ENCODE data around the gene COMMD1.

COMMD1 gene

DNA sequence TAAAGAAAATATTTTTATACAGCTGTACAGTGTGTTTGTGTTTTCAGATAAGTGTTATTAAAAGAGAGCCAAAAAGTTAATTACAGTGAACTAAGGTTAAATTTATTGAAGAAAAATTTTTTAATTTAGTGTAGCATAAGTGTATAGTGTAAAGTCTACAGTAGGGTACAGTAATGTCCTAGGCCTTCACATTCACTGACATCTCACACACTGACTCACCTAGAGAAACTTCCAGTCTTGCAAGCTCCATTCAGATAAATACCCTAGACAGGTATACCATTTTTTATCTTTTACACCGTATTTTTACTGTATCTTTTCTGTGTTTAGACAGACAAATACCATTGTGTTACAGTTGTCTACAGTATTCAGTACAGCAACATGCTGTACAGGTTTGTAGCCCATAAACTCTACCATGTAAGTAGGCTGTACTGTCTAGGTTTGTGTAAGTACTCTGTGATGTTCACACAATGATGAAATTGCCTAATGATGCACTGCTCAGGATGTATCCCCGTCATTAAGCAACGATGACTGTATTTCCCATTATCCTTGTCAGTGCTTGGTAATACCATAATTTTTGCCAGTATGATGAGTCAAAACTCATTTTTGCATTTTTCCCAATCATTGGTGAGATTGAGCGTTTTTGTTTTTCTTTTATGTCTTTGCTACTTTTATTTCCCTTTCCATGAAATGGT, 242.3 kb downstream of the COMMD1 start:
- no peaks in the 10 kb centered on the region for H3K9me3 ChIP-seq (ENCODE audit: insufficient read depth, low read length, severe bottlenecking)
- no peak overlapping the region for H3K4me3 ChIP-seq (ENCODE audit: low read depth in 1 of 2, low read length in 2 of 2)
- DNase-seq (no peak), ATAC-seq (ENCODE audit: insufficient read depth, low read depth) (no peak)
- no peaks in the 10 kb centered on the region for H3K4me1 ChIP-seq (ENCODE audit: insufficient read depth, low read length)
- no peak overlapping the region for H3K4me2 ChIP-seq (ENCODE audit: insufficient read depth, low read length)
- no peak overlapping the region for H3K9ac ChIP-seq (ENCODE audit: low read depth, low read length)
- no peaks in the 10 kb centered on the region for H3K36me3 ChIP-seq (ENCODE audit: insufficient read depth, low read length)
- H3K27me3 ChIP-seq (ENCODE audit: insufficient read depth, low read length, poor library complexity), result no peaks in the 10 kb centered on the region
- H3K79me2 ChIP-seq (ENCODE audit: insufficient read depth, low read length), result no peaks in the 10 kb centered on the region
- H3K27ac ChIP-seq (ENCODE audit: low read length), result no peak overlapping the region
- TF ChIP-seq EZH2 (IDR thresholded peaks at IDR 0.05; ENCODE audit: borderline replicate concordance, low read depth, low read length, severe bottlenecking), result no peak
- TF ChIP-seq, protein P1, sequence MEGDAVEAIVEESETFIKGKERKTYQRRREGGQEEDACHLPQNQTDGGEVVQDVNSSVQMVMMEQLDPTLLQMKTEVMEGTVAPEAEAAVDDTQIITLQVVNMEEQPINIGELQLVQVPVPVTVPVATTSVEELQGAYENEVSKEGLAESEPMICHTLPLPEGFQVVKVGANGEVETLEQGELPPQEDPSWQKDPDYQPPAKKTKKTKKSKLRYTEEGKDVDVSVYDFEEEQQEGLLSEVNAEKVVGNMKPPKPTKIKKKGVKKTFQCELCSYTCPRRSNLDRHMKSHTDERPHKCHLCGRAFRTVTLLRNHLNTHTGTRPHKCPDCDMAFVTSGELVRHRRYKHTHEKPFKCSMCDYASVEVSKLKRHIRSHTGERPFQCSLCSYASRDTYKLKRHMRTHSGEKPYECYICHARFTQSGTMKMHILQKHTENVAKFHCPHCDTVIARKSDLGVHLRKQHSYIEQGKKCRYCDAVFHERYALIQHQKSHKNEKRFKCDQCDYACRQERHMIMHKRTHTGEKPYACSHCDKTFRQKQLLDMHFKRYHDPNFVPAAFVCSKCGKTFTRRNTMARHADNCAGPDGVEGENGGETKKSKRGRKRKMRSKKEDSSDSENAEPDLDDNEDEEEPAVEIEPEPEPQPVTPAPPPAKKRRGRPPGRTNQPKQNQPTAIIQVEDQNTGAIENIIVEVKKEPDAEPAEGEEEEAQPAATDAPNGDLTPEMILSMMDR (IDR thresholded peaks at IDR 0.05; ENCODE audit: borderline replicate concordance, extremely low read depth, low read length, poor library complexity, severe bottlenecking), result no peak
- no peak overlapping the region for H2AFZ ChIP-seq (ENCODE audit: low read depth, low read length)
- H4K20me1 ChIP-seq (ENCODE audit: insufficient read depth, low read length), result no peaks in the 10 kb centered on the region; the same call in 1 of the 2 replicates

DNA sequence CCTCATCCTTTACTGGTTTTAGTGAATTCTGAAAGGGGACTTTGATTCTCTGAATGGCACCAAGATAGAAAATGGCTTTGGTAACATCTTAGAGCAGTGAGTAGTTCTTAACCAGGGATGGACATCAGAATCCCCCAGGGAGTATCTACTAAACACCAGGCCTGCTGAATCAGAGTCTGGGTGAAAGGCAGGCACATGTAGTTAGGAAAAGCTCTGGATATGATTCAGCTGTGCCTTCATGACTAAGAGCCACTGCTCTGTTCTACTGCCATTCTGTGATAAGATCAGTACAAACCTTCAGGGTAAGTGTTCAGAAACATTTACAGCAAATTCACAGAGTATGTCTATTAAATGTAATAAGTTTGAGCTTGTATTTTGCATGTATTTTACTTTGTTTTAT, 244.2 kb downstream of the COMMD1 start:
- H3K4me3 ChIP-seq (ENCODE audit: low read depth in 1 of 2, low read length in 2 of 2), result no peak overlapping the region
- H3K4me1 ChIP-seq (ENCODE audit: insufficient read depth, low read length), result no peaks in the 10 kb centered on the region
- H3K9me3 ChIP-seq (ENCODE audit: insufficient read depth, low read length, severe bottlenecking), result no peaks in the 10 kb centered on the region
- ATAC-seq (ENCODE audit: insufficient read depth, low read depth), result no peak
- no peaks in the 10 kb centered on the region for H3K79me2 ChIP-seq (ENCODE audit: insufficient read depth, low read length)
- H3K27ac ChIP-seq (ENCODE audit: low read length), result no peak overlapping the region
- H4K20me1 ChIP-seq (ENCODE audit: insufficient read depth, low read length), result no peaks in the 10 kb centered on the region
- DNase-seq, result no peak
- H3K27me3 ChIP-seq (ENCODE audit: insufficient read depth, low read length, poor library complexity), result no peaks in the 10 kb centered on the region
- no peak overlapping the region for H2AFZ ChIP-seq (ENCODE audit: low read depth, low read length)
- no peak overlapping the region for H3K9ac ChIP-seq (ENCODE audit: low read depth, low read length)
- no peaks in the 10 kb centered on the region for H3K36me3 ChIP-seq (ENCODE audit: insufficient read depth, low read length)
- no peak overlapping the region for H3K4me2 ChIP-seq (ENCODE audit: insufficient read depth, low read length)
- TF ChIP-seq EZH2 (IDR thresholded peaks at IDR 0.05; ENCODE audit: borderline replicate concordance, low read depth, low read length, severe bottlenecking), result no peak
- TF ChIP-seq, protein P1 (IDR thresholded peaks at IDR 0.05; ENCODE audit: borderline replicate concordance, extremely low read depth, low read length, poor library complexity, severe bottlenecking), result no peak

DNA sequence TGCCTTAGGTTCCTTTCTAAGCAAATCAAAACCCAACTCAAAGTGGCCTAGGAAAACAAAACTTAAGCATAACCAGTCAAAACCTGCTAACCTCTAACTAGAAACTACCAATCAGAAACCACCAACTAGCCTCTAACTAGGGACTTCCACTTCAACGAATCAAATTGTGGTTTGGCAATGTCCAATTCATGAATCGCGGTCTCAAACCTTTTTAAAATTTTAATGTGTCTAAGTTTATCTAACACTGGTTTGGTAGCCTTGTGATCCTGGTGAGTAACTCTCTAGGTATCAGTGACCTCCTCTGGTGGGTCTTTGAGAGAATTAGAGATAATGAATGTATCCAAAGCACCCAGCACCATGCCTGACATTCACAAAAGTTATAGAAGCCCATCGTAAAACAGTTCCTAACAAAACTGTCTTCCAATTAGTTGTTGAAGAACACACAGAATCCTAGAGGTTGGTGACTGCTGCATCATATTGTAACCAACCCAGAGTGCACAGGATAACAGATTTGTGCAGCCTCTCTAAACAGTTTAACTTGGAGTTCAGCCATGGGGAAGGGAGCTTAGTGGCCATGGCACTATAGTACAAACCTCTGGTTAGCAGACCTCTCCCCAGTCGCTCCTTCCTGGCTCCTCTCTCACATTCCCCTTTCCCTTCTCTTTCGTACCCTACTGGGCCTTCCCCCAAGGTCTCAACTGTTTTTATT, 245.3 kb downstream of the COMMD1 start:
- H3K9ac ChIP-seq (ENCODE audit: low read depth, low read length), result no peak overlapping the region
- no peak overlapping the region for H3K27ac ChIP-seq (ENCODE audit: low read length)
- H2AFZ ChIP-seq (ENCODE audit: low read depth, low read length), result no peak overlapping the region
- no peaks in the 10 kb centered on the region for H3K79me2 ChIP-seq (ENCODE audit: insufficient read depth, low read length)
- no peak overlapping the region for H3K4me3 ChIP-seq (ENCODE audit: low read depth in 1 of 2, low read length in 2 of 2)
- peaks cover 4% of the 10 kb centered on the region for H3K9me3 ChIP-seq (ENCODE audit: insufficient read depth, low read length, severe bottlenecking)
- no peak for ATAC-seq (ENCODE audit: insufficient read depth, low read depth)
- no peaks in the 10 kb centered on the region for H3K4me1 ChIP-seq (ENCODE audit: insufficient read depth, low read length)
- H4K20me1 ChIP-seq (ENCODE audit: insufficient read depth, low read length), result no peaks in the 10 kb centered on the region
- H3K36me3 ChIP-seq (ENCODE audit: insufficient read depth, low read length), result no peaks in the 10 kb centered on the region
- DNase-seq, result no peak
- no peak overlapping the region for H3K4me2 ChIP-seq (ENCODE audit: insufficient read depth, low read length)
- no peaks in the 10 kb centered on the region for H3K27me3 ChIP-seq (ENCODE audit: insufficient read depth, low read length, poor library complexity)
- TF ChIP-seq EZH2 (IDR thresholded peaks at IDR 0.05; ENCODE audit: borderline replicate concordance, low read depth, low read length, severe bottlenecking), result no peak
- TF ChIP-seq, protein P1 (IDR thresholded peaks at IDR 0.05; ENCODE audit: borderline replicate concordance, extremely low read depth, low read length, poor library complexity, severe bottlenecking), result no peak
